Tibial nerve (tissue), 4 donors: ENCODE measurements around the gene MRPL44. TPM values are rescaled to one million over a fixed set of nuclear protein-coding genes. Genes with fewer than 3 reads are reported as not detected.

ENCODE experiments used
- DNase-seq, 2 donors: peaks; one replicate each; pipeline ENCODE4 v3.0.0-alpha.2; 2019; ENCODE audit warnings: low spot score in 2 of 2
- H3K27ac ChIP-seq, 4 donors: fragments of 200-600 bp; sonication (generic) in 3 of 4; one replicate each; pipeline ENCODE4 v1.5.1; 2017 to 2019; ENCODE audit warnings: mild to moderate bottlenecking in 1 of 4
- H3K27me3 ChIP-seq, 2 donors: fragments of 200-600 bp; sonication (generic) in 1 of 2; one replicate each; pipeline versions ENCODE4 v1.5.1 to v1.6.0; 2017 to 2019
- H3K36me3 ChIP-seq, 3 donors: fragments of 200-600 bp; sonication (generic); one replicate each; pipeline ENCODE4 v1.5.1; 2018 to 2019
- H3K4me1 ChIP-seq, 4 donors: fragments of 200-600 bp; sonication (generic) in 3 of 4; one replicate each; pipeline ENCODE4 v1.5.1; 2017 to 2019
- H3K4me3 ChIP-seq, 4 donors: fragments of 200-600 bp; sonication (generic) in 3 of 4; one replicate each; pipeline ENCODE4 v1.5.1; 2017 to 2019; ENCODE audit warnings: mild to moderate bottlenecking in 1 of 4, moderate library complexity in 1 of 4
- H3K9me3 ChIP-seq, 4 donors: fragments of 200-600 bp; sonication (generic) in 3 of 4; one replicate each; pipeline ENCODE4 v1.5.1; 2017 to 2019
- EP300 ChIP-seq, 2 donors: sonication (generic); formaldehyde crosslinking; IDR thresholded peaks; one replicate each; pipeline ENCODE4 v1.6.1; 2017; ENCODE audit warnings: antibody characterized with exemption in 2 of 2, mild to moderate bottlenecking in 1 of 2
- POLR2A ChIP-seq, 2 donors: fragments of 450-650 bp; IDR thresholded peaks; one replicate each; pipeline ENCODE4 v1.6.1; 2017; ENCODE audit warnings: antibody characterized with exemption in 2 of 2, mild to moderate bottlenecking in 2 of 2, moderate library complexity in 2 of 2
- WGBS, 2 donors: methylation state at CpG; one replicate each; pipeline ENCODE4 v1.1.5; 2018; 5-methylcytosine and 5-hydroxymethylcytosine counted together
- total RNA-seq, 4 donors: library from RNA; depleted of rRNA; stranded (reverse); fragments of >200 nt; gene quantifications; one replicate each; pipeline ENCODE4 v1.1.0, GENCODE V29; 2016
- TF ChIP-seq, protein P1 (sequence below), 5 experiments: fragments of 200-600 bp in 3 of 5; fragments of 450-650 bp in 2 of 5; sonication (generic) in 3 of 5; IDR thresholded peaks; one replicate each; pipeline ENCODE4 v1.5.1; 2016 to 2019; ENCODE audit warnings: antibody characterized with exemption in 5 of 5, mild to moderate bottlenecking in 3 of 5, moderate library complexity in 2 of 5

Gene MRPL44
- 10 to 100 TPM; 17.7 to 27.3 (median 20.2) TPM for total RNA-seq

DNA sequence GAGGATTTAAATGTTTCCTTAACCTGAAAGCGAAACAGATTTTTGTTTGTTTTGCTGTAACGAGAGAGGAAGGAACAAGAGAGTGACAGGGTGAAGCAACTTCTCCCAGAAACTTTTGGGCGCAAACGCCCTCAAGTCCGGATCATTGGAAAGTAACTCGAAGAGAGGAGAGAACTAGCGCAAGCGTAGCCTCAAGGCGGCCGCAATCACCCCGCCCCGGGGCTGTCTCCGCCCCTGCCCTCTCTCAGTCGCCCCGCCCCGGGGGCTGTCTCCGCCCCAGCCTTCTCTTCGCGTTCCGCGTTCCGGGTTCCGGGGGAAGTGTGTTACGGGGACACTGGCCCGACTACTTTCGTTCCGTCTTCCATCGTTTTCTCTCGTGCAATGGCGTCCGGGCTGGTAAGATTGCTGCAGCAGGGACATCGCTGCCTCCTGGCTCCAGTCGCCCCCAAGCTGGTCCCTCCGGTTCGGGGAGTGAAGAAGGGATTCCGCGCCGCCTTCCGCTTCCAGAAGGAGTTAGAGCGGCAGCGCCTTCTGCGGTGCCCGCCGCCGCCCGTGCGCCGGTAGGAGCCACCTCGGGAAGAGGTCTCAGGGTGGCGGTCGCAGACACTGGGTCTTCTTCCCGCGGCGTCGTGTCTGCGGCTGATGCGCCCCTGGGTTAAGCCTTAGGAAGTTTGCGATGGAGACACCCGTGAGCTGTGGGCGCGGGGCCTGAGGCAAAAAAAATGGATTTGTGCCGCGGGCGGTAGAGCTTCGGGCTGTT is at the start of gene MRPL44:
MRPL44 (plus strand) TSS at position 372 of the 760 bp plus-strand sequence; CDS start at position 382, 10 bp downstream.
- H3K4me1 ChIP-seq = peaks cover 5 to 50% (median 45%) of the 10 kb centered on the region in 4 donors
- H3K9me3 ChIP-seq = no peaks in the 10 kb centered on the region
- DNase-seq = peak; percentile 93 to 97
- TF ChIP-seq POLR2A (IDR thresholded peaks at IDR 0.05) (peak; percentile 21 to 67), EP300 (IDR thresholded peaks at IDR 0.05) (peak; percentile 67 to 97)
- TF ChIP-seq, protein P1, sequence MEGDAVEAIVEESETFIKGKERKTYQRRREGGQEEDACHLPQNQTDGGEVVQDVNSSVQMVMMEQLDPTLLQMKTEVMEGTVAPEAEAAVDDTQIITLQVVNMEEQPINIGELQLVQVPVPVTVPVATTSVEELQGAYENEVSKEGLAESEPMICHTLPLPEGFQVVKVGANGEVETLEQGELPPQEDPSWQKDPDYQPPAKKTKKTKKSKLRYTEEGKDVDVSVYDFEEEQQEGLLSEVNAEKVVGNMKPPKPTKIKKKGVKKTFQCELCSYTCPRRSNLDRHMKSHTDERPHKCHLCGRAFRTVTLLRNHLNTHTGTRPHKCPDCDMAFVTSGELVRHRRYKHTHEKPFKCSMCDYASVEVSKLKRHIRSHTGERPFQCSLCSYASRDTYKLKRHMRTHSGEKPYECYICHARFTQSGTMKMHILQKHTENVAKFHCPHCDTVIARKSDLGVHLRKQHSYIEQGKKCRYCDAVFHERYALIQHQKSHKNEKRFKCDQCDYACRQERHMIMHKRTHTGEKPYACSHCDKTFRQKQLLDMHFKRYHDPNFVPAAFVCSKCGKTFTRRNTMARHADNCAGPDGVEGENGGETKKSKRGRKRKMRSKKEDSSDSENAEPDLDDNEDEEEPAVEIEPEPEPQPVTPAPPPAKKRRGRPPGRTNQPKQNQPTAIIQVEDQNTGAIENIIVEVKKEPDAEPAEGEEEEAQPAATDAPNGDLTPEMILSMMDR (IDR thresholded peaks at IDR 0.05) = peak in 2 of 5 experiments; percentile 33 to 61
- peak within 1 kb of the TSS; percentile 77 to 95 (median 86) for H3K27ac ChIP-seq
- WGBS, 2 donors = 0 to 1% methylated on average over 54 to 62 of the region's 65 CpGs
- no peaks in the 10 kb centered on the region for H3K27me3 ChIP-seq
- H3K4me3 ChIP-seq = peak within 1 kb of the TSS; percentile 77 to 97 (median 87)
- peaks cover 0 to 11% (median 0%) of the 10 kb centered on the region in 3 donors for H3K36me3 ChIP-seq

DNA sequence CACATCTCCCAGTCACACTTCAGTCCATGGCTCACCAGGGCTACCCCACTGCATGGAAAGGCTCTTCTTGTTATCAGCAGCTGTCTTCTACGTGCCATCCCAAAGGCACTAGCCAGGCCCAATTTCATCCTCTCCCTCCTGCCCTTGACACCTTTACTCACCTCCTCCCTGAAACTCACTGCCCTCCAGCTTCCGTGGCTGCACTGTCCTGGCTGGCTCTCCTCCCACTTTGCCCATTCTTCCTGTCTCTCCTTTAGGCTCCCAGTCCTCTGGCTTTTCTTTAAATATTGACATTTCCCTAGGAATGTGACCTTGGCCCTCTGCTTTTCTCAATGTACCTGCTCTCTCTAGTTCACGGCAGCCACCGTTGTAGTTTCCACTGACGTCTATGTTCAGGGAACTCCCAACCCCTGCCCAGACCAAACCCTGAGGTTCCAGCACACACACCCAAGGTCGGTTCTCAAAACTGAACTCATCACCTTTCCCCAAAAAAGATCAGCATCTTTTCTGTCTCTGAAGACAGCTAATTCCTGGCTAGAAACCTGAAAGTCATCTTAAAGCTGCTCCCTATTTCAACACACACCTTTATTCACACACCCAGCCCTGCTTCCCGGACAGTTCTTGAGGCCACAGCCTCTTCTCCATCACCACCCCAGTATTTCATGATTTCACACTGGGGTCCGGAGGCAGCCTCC is 48.8 kb upstream of the MRPL44 start:
- H3K27me3 ChIP-seq = no peaks in the 10 kb centered on the region
- TF ChIP-seq POLR2A (IDR thresholded peaks at IDR 0.05) (no peak), EP300 (IDR thresholded peaks at IDR 0.05) (no peak)
- TF ChIP-seq, protein P1 (IDR thresholded peaks at IDR 0.05) = no peak
- H3K4me1 ChIP-seq = peaks cover 0 to 11% (median 3%) of the 10 kb centered on the region in 4 donors
- no peaks in the 10 kb centered on the region for H3K9me3 ChIP-seq
- no peak overlapping the region for H3K4me3 ChIP-seq
- peaks cover 0 to 24% (median 0%) of the 10 kb centered on the region in 3 donors for H3K36me3 ChIP-seq
- DNase-seq = no peak
- WGBS, 2 donors = 82 to 85% methylated on average over 8 of the region's 8 CpGs
- H3K27ac ChIP-seq = no peak overlapping the region

DNA sequence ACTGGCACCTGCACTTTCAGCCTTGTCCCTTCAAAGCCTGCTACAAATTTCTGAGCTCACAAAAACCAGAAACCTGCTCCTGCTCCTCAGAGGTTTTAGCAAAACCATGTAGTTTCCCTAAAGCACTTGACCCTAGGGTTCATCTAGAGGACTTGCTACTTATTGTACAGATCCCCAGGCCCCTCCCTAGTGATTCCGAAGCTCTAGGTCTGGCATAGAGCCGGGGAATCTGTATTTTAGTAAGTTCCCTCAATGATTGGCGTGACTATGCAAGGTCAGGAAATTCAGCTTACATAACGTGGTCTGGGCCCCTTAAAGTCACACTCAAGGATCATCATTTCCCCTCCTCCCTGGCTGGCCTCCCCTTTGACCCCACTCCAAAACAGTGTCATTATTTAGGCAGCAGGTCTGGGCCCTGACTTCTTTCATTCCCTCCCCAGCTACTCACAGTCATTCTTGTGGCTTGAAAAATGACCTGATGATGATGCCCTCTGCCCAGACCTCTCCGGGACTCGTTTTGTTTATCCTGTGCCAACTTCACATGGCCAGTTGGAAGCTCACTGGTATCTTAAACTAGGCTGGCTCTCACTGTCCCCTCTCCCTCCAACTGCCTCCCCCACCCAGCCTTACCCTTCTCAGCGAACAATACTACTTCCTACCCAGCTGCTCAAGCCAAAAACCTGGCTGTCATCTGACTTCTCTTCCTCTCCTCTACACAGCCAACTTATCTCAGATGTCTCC is 48.1 kb upstream of the MRPL44 start:
- Histone ChIP-seq H3K36me3 (peaks cover 0 to 19% (median 0%) of the 10 kb centered on the region in 3 donors), H3K27ac (no peak overlapping the region), H3K9me3 (no peaks in the 10 kb centered on the region), H3K4me3 (no peak overlapping the region), H3K4me1 (peaks cover 0 to 11% (median 3%) of the 10 kb centered on the region in 4 donors), H3K27me3 (no peaks in the 10 kb centered on the region)
- 74% methylated on average over 7 of the region's 7 CpGs for WGBS, 2 donors
- no peak for DNase-seq
- no peak for TF ChIP-seq POLR2A (IDR thresholded peaks at IDR 0.05)
- TF ChIP-seq EP300 (IDR thresholded peaks at IDR 0.05) = no peak
- TF ChIP-seq, protein P1 (IDR thresholded peaks at IDR 0.05) = no peak

DNA sequence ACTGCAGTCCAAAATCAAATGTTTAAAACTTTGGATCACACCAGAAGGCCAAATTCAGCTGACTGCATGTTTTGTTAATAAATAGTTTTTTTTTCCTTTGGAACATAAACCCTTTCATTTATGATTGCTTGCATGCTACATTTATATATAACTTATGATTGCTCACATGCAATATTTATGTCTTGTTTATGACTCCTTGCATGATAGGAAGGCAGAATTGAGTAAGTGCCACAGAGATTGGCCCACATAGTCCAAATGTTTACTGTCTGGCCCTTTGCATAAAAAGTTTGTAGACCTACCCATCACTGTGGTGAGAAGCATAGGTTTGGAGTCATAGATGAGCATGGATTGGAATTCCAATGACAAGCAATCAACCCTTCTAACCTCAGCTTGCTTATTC is 42.9 kb upstream of the MRPL44 start:
- Histone ChIP-seq H3K27me3 (no peaks in the 10 kb centered on the region), H3K9me3 (no peaks in the 10 kb centered on the region), H3K4me3 (no peak overlapping the region), H3K4me1 (peaks cover 0 to 7% (median 2%) of the 10 kb centered on the region in 4 donors), H3K27ac (no peak overlapping the region), H3K36me3 (peaks cover 0 to 44% (median 0%) of the 10 kb centered on the region in 3 donors)
- no peak for DNase-seq
- TF ChIP-seq POLR2A (IDR thresholded peaks at IDR 0.05) (no peak), EP300 (IDR thresholded peaks at IDR 0.05) (no peak)
- TF ChIP-seq, protein P1 (IDR thresholded peaks at IDR 0.05) = no peak
